GM21576 (cell line): Measurements from ENCODE around the gene DCLK1.

Source experiments
- ATAC-seq: cut with Tn5 transposase; IDR thresholded peaks from one replicate; pipeline ENCODE4 v1.9.1; 2021; ENCODE audit warnings: mild to moderate bottlenecking, moderate library complexity; ENCODE audit not compliant: unreplicated experiment

The DCLK1 gene

GRCh38 chr13:35794734-35795389 lies 336.3 kb downstream of the DCLK1 start:
- ATAC-seq = no peak

GRCh38 chr13:35793823-35794222 lies 337.4 kb downstream of the DCLK1 start:
- no peak for ATAC-seq

DNA sequence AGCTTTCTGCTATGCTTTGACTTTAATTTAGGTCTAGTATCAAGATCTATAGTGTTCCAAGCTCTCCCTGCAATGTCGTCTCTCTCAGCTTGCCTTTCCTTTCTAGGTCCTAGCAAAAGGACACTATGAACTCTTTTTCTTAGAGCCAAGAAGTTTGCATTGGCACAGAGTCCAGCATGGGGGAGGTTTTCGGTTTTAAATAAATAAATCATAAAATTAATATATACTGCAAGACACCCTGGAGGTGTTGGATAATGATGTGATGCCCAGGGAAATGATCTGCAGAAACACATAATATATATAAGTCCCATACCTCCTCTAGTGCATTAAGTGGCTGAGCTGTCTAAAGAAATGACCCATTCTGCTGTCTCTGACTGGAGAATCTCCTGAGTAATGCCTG lies 338.3 kb downstream of the DCLK1 start:
- ATAC-seq = no peak

DNA sequence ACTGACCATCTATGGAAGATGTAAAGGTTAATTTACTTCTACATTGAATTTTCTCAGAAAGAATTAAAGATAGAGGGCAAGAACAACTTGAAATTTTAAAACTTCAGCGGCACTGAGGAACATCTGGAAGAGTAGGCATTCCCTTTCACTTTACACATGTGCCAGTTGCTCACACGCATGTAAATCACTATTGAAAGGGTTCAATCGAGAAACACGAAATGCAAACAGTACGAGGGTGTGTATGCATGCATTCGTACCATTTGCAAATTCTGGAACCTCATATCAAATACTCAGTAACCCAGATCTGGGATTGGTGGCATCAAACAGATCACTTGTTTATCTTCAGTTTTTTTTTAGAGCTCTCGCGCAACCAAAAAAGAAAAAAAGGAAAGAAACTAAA lies 339.2 kb downstream of the DCLK1 start:
- no peak for ATAC-seq

DNA sequence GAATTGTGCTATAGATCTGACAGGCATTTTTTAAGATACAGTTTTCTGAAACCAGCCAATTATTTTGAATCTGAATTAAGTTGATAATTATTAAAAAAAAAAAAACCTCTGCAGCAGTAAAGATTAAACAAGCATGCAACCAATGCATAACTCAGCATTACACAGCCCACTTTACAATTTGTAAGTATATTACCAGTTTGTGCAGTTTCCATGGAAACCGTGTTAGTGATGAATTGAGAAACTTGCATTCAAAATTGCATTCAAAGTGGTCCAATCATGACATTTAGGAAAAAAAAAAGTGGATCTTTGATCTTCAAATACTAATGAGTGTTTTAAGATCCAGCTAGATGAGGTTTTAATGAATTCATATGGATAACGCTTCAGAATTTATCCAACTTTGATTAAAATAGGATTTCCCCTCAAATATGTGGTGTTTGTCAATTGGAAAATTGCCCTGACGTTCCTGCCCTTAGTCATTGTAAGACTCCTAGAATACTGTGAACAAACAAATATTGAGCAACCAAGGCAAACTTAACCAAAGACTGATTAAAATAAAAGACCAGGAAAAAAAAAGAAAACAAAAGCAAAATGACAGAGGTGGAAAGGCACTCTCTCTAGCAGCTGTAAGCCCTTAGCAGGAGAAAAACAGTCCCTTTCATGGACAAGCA lies 339.9 kb downstream of the DCLK1 start:
- ATAC-seq = no peak

- peak; percentile 50 for ATAC-seq
These were observed 341.6 kb downstream of the DCLK1 start for GRCh38 chr13:35789335-35790165.

DNA sequence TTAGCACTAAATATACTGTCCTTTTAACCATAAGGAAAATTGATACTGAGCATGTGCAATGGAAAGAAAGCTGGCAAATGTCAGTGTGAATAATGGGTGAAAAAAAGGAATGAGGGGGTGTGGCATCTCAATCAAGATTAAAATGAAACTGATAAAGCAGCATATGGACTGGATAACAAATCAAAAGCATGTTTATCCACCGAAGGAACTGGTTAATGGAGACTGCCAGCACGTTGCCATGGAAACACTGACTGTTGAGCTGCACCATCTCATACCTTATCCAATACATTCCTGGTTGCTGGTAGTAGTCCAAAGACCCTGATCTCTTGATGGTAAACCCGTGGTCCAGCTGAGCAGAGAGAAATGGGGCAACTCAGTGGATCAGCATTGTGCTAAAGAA lies 343.2 kb downstream of the DCLK1 start:
- no peak for ATAC-seq

DNA sequence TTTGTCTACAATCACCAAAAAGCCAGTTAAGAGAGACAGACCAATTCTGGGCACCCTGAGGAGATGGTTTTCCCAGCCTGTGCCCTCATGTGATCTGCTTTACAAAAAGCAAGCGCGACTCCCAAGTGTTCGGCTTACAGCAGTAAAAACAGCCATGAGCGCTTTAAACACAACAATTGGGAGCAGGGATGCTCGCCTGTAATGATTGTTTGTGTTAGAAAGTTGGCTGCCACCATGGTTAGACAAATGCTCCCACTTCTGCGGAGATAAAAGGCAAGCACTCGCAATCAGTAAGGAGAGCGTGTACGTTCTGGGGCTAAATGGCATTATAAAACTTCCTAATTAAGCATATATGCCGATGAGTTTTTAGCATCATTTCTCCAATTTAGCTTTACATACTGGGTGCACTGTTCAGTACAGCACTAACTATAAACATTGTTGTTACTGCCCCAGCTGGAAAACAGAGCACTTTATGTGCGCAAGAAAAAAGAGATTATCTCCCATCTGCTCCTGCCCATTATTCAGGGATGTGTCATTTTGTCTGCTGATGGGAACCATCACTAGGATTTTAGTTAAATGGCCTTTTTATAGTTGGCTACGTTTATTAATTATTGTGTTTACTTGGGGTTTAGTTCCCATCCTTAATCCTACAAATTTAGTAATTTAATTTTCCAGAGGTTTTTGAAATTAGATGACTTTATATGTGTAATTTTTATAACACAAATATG lies 345.4 kb downstream of the DCLK1 start:
- ATAC-seq = no peak

DNA sequence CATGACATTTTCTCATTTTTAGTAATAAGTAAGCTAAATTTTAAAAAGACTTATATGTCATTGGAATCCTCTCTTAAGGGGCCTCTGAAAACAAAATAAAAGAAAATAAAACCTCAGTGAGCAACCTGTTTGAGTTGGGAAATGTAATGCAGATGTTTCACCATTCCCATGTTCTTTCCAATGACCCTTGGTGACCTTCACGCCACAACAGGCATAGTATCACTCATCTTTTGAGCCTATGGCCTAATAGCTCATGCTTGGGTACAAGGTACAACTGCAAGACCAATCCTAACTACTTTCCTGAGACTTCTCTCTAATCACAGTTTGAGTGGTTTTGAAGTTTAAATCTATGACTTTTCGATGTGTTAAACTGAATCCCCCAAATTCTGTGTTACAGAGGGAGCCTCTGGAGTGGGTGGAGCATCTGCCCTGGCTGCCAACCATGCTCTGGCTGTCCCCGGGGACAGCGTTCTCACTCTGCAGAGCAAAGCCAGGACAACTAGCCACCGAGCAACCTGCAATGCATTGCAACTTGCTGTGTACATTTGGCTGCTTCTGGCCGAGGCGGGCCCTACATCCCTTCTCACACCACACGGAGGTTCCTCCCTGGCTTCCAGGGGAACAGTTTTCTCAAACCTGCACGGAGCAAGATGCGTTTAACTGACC lies 346.8 kb downstream of the DCLK1 start:
- no peak for ATAC-seq

DNA sequence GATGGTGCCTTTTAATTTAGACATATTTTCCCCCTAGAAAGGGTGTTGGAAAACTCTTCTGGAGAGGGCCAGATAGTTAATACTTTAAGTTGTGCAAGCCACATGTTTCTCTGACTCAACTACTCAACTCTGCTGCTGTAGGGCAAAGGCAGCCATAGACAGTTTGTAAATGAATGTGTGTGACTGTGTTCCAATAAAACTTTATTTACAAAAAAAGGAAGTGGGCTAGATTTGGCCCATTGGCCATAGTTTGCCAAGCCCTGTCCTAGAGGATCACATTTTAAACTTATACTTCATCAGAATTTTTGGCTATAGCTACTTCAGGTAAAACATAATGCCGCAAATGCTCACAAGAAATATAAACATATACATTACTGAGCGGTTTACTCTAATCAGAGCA lies 348.4 kb downstream of the DCLK1 start:
- ATAC-seq = no peak

DNA sequence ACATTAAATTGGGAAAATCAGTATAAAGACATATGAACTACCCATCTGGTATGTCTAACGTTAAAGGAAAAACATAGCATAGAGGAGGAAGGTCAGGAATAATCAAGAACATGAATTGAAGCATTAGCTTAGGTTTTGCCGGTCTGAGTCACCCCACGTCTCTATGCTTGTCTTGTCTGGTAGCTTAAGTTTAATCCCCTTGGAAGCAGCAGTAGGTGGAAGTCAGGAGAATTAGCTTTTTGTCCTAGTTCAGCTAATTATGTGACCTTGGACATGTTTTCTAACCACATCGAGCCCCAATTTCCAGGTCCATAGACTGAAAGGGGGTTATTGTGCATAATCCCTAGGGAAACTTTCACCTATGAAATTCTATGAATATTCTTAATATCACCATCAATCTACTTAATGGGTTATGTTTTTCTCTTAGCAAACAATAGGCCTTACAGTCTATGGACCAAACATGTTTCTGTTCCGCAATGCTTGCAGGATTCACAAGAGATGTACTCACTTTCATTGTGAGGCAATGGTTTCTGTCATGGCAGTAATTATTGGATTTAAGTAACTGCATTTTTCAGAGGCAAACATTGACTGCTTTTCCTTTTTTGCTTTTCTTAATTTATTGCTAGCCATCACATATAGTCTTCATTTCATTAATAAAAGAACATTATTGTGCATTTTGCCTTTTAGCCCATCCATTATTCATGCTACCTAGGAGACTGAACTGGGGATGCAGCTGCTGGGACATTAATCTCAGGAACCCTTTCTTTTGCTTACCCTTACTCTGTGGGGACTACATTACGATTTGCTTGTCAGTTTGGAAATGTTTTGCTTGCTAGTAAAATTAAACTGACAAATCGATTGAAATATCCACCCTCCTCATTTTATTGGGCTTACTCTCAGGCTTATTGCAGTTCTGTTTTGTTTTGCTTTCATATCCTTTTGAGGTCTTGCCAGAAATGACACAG lies 349.9 kb downstream of the DCLK1 start:
- ATAC-seq = no peak

DNA sequence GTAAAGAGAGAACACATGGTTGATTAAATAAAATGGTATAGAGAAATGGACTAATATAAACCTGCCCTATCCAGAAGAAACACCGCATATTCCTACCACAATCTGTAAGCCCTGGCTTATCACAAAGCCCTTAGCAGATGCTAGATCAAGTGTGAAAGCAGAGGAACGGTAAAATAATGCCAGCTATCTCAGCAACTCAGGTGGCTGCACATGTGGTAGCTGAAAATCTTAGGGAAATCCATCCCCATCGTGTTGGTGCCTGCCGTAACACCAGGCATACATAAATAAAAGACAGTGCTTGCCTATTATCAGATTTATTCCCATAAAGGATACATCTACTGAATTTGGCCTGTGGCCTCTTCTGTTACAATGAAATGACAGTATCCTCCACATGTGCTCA lies 350.6 kb downstream of the DCLK1 start:
- no peak for ATAC-seq

GRCh38 chr13:35771898-35772297 lies 359.3 kb downstream of the DCLK1 start:
- ATAC-seq = no peak

DNA sequence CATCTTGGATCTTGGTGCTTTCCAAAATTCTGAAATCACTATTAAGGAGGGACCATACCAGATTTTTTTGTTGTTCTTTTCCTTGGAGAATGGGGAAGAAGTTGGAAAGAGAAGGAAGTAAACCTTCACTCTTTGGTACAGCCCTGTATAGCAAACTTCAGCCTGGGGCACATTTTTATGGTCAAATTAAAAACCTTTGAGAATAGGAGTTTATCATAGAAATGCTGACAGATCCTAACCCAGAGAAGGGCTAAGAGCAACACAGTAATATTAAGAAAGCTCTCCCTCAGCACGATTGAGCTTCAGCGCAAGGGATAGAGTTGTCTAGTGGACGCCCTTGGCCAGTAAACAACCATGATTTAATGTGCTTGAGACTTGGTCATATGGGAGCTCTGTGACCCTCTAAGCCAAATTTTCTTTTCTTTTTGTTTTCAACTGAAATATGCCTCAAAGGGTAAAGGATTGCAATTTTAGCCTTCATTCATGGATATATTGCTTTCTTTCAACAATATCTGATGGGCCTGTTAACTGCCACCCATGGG lies 360.4 kb downstream of the DCLK1 start:
- ATAC-seq = no peak

DNA sequence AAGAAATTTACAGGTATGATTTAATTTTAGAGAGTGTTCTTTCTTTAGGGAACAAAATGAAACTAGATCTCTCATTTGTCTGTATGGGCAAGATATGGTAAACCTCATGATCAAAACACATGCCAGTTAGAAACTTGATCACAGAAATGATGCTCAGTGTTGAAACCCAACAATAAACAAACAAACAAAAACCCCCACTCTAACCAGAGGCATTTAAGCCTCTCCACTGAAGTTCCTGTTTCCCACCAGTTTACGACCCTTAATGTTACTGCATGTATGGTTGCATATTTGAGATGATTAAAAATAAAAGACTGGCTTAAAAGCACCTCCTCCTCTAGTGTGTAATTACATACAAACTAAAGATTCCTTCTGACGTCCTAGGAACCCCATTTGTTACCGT lies 361.4 kb downstream of the DCLK1 start:
- no peak for ATAC-seq

DNA sequence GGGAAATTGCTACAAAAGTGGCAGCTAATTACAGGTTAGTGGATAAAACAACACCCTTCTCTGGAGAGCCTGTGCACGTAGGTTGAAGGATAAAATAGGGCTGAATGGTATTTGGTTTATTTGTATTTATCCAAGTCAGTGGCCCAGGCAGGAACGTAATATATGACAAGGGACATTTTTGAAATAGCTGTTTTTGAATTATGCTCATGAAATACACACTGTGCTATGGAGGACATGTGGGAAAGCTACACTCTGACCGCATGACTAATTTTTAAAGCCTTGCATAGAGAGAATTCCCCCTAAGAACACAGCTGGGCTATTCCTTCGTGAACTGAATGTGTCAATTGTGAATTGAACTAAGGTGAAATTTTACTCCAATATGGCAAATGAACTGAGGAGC lies 362.6 kb downstream of the DCLK1 start:
- ATAC-seq = no peak

DNA sequence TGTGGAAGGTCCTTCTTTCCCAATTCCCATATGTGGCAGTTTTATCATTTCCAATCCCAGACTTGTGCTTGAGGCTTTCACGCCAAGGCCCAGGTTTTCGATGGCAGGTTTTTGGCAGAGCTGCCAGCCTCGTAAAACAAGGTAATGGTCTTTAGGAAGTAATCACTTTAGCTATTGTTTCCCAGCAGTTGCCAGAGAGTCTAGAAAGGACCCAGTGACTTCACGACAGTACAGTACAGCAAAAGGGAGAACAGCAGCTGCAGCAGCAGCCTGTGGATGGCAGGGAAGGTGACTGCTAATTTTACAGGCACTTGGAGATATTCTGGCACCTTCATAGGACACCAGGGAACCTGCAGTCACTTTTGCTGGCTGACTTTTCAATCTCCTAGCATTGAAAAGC lies 363.1 kb downstream of the DCLK1 start:
- no peak for ATAC-seq

DNA sequence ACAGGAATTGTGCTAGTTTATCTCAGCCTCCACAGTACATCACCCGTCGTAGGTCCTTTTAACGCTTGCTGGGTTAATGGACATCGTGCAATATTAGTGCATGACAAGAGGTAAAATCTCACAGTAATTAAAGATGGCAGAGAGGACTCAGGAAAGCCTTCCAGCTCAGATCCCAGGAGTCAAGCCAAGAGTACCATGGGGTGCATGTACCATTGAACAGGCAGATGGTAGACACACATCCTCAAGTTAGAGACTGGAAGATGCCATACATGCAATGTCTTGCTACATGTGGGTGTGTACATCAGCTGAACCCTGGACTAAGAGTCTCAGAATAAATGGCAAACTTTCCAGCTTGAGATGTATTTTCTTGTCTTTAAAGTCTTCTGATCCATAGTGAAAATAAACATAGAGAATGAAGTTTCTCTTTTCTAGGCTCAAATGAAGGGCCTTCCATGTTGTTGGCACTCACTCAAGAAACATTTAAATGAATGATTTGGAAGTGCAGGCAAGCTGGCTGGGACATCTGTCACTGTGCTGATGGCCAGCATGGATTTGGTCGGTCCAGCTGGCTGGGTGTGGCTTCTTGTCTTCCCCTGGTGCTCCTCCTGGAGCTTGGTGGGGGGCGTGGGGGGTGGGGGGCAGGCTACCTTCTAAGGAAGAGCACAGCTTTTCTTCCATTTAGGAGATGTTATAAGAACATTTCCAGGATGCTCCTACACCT lies 363.8 kb downstream of the DCLK1 start:
- no peak for ATAC-seq

DNA sequence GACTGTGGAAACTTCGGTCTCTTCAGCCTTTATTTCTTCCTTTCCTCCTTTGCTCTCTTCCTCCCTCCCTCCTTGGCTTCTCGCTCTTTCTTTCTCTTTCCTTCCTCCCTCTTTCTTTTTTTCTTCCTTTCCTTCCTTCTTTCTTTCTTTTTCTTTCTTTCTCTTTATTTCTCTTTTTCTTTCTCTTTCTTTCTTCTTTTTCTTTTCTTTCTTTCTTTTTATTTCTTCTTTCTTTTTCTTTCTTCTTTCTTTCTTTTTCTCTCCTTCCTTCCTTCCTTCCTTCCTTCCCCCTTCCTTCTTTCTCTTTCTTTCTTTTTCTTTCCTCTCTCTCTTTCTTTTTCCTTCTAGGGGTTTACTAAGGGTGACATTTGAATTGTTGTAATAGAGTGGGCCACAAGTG lies 364.5 kb downstream of the DCLK1 start:
- ATAC-seq = no peak
